ENCODE results near the gene UBXN7.

DNA sequence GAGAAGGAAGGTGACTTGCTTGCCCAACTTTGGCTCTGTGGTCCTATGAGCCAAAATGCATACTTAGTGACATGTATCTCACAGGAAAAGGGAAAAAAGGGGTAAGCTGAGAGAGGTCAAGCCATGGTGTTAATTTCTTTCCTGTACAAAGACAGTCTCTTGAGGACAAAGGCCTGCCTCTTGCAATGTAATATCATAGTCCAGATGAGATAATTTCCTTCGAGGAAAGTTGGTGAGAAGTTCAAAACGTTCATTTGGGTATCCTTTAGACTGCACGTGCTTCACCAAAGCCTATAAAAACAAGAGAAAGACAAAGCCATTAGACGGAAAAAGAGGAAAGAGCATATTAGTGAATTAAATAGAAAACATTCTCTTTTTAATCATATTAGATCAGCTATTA is 75.7 kb downstream of the UBXN7 start:
- TF ChIP-seq EZH2 (IDR thresholded peaks at IDR 0.05; ENCODE audit: insufficient read depth, poor library complexity, severe bottlenecking) (no peak), EZH2phosphoT487 (IDR thresholded peaks at IDR 0.05; ENCODE audit: insufficient read depth, low read depth) (no peak)

Data from GM23248 (cell line).